H54 (cell line): Measurements from ENCODE around the gene BTBD2.

Experiments used
- DNase-seq: peaks from one replicate; pipeline ENCODE4 v3.0.0; 2011; ENCODE audit warnings: low spot score, mixed read lengths; ENCODE audit not compliant: insufficient read length
- FAIRE-seq: peaks from 3 replicates; lab custom pipeline; 2011; peaks lifted over from hg19 to GRCh38; lab: Jason Lieb, UNC
- POLR2A ChIP-seq: IDR thresholded peaks from 2 replicates; pipeline ENCODE4 v1.6.1; 2011; ENCODE audit warnings: low read depth, mild to moderate bottlenecking, low read length

The BTBD2 gene

DNA sequence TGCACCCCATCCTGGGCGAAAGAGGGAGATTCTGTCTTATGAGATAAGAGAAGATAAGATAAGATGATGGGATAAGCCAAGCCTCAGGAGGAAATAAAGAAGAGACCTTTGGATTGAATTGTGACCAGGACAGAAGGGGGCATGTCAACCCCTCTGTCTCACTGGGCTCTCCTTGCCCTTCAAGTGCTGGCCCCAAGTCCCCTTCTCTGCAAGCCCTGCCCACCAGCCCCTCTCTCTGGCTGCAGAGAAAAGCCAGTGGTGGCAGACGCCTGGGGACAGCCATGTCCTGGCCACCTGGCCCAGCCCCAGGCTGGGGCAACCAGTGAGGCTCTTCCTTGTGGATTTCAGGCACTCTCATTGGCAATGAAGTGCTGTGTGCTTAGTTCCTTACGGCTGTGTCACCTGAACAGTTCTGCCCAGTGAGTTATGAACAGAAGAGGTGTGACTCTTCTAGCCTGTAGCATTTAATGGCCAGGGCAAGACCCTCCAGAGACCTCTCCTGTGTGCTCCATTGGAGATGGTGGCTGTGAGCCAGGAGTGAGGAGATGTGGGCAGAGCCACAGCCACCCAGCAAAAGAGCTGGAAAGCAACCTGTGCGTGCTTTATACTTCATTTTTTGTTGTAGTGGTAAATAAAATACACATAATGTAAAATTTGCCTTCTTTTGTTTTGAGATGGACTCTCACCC, 6.1 kb upstream of the BTBD2 start:
- no peak for TF ChIP-seq POLR2A
- FAIRE-seq = no peak
- no peak for DNase-seq

DNA sequence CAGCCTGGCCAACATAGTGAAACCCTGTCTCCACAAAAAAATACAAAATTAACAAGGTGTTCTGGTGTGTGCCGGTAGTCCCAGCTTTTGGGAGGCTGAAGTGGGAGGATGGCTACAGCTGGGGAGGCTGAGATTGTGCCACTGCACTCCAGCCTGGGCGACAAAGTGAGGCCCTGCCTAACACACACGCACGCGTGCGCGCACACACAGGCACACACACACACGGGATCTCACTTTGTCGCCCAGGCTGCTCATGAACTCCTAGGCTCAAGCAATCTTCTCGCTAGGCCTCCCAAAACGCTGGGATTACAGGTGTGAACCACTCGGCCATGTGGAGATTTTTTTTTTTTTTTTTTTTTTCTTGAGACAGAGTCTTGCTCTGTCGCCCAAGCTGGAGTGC, 3.2 kb upstream of the BTBD2 start:
- no peak for DNase-seq
- FAIRE-seq = no peak
- TF ChIP-seq POLR2A = no peak

DNA sequence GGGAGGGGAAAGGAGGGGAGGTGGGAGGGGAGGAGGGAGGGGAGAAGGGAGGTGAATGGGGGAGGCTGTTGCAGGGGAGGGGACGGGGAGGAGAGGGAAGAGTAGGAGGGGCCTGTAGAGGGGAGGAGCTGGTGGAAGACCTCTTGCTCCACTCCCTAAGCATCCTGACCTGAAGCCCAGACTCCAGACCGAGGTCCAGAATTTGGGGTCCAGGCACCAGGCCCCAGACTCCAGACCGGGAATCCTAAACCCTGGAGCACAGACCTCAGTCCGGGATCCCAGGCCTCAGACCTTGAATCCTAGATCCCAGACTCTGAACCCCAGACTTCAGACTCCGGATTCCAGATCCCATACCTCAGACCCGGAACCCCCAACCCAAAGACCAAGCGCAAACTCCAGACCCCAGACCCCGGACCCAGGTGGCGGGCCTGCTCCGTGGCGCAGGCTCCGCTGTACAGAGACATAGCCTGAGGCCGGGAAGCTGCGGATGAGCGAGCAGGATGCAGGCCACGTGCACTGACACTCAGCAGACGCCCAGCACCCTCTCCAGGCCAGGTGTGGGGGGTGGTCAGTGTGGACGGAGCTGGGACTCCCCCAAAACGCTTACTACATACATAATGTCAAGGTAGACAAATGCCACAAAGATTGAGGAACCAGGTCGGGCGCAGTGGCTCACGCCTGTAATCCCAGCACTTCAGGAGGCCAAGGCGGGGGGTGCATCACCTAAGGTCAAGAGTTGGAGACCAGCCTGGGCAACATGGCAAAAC, 710 bp upstream of the BTBD2 start:
- no peak for TF ChIP-seq POLR2A
- FAIRE-seq (no peak), DNase-seq (peak; percentile 82)

DNA sequence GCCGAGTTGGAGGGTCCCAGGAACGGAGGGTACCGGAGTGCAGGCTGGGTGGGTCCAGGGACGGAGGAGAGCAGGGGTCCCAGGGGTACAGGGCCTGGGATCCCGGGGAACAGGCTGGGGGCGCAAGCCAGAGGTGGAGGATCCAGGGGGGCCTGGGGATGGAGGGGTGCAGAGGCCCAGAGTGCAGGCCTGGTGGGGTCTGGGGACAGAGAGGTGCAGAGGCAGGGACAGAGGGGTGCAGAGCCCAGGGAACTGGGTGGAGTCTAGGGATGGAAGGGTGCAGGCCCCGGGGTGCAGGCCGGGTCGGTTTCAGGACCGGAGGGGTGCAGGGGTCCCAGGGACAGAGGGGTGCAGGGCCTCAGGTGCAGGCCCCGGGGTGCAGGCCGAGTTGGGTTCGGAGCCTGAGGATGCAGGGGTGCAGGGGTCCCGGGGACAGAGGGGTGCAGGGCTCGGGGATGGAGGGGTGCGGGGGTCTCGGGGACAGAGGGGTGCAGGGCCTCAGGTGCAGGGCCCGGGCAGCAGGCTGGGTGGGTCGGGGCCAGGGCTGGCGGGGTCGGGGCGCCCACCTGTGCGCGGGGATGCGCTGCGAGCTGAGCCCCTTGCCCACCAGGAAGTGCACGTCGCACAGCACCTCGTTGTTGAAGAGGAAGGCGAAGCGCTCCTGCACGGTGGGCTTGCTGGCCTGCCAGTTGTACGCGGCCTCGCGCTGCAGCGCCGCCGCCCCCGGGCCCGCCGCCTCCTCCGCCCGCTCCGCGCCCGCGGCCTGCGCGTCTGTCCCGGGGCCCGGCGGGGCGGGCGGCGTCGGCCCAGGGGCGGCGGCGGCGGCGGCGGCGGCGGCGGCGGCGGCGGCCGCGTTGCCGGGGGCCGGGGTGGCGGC, 545 bp downstream of the BTBD2 start:
- DNase-seq = peak; percentile 56
- no peak for FAIRE-seq
- no peak for TF ChIP-seq POLR2A

DNA sequence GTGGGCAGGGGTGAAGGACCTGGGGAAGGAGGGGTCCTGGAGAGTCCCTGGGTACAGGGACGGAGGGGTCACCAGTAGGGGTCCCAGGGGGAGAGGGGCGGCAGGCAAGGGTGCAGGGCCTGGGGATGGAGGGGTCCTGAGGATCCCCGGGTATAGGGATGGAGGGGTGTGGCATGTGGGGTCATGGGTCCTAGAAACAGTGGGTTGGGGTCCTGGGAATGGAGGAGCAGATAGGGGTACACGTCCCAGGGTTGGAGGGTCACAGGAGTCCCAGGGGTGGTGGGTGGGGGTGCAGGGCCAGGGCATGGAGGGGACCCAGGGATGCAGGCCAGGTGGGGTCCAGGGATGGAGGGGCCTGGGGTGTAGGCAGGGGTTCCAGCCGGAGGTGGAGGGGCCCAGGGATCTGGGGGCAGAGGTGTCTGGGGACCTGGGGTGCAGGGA, 1.4 kb downstream of the BTBD2 start:
- no peak for TF ChIP-seq POLR2A
- FAIRE-seq = no peak
- DNase-seq = no peak

DNA sequence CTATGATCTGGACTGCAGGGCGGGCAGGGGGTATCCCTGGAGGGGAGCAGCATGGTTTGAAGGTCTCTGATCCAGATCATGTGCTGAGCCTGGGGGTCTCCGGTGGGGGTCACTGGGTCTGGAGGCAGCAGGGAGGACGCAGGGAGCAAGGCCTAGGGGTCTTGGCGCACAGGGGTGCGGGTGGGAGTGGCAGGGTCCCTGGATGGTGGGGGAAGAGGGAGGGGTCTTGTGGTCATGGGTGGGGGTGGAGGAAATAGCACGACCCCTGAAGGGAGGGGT, 1.9 kb downstream of the BTBD2 start:
- DNase-seq (no peak), FAIRE-seq (no peak)
- TF ChIP-seq POLR2A = no peak

DNA sequence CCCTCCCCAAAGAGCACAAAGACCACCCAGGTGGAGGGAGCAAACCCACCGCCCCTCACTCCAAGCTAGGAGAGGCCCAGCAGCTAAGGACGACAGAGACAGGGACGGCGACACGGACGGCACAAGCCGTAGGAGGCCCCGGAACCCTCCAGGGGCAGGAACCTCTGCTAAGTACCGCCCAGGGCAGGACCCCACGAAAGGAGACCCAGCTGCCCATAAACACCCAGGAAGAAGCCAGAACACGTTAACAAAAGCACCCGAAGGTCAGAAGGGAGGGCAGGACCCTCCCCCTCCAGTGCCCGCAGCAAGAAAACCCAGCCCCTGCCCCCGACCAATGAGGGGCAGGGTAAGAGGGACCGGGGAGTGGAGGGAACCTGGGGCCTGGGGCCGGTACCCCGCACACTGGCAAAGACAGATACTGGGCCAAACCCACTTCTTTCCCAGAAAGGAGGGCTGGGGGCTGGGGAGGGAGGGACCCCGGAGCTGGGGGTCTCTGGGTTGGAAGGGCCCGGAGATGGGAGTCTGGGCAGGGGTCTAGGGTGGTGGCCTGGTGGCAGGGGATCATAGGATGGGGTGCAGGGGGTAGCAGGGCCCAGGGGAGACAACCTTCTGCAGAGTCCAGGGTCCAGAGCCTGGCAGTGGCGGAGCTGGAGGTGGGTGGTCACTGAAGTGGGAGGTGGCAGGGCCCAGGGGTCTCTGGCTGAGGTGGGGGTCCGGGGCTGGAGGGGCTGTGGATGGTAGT, 2.4 kb downstream of the BTBD2 start:
- DNase-seq (no peak), FAIRE-seq (no peak)
- no peak for TF ChIP-seq POLR2A

DNA sequence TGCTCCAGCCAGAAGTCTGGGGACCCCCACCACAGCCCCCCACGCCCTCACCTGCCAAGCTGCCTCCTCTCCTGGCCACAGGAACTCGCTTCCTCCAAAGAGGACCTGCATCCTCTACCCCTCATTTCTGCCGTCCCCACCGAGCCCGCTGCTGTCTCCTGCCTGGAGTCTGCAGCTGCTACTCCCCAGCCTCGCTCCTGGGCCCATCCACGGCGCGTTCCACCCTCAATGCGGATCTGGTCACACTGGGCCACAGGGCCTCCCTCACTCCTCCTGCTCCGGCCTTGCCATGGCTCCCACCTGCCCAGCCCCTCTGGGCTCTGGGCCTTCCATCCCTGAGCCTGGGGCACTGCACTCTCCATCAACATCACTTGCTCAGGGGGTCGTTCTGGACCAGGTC, 4.3 kb downstream of the BTBD2 start:
- TF ChIP-seq POLR2A = no peak
- FAIRE-seq = no peak
- no peak for DNase-seq

DNA sequence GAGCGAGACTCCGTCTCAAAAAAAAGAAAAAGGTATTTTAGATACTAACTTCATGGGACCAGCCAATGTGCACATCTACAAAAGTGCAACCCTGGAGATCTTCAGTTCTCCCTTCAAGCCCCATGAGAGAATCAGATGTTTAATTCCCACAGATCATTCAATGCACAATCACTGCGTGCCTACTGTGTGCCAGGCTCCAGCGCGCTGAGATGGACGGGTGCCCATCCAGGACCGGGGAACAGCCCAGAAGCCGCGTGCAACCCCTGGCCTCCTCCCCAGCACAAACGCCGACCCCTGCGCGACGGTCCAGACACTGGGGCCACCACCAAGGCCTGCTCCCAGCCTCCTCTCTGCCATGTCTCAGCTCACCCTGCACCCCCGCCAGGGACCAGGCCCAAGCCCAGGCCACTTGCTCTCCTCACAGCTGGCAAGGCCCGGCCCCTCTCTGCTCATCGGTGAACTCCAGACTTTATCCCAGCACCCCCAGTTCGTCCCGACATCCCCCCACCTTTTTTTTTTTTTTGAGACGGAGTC, 5.3 kb downstream of the BTBD2 start:
- no peak for TF ChIP-seq POLR2A
- DNase-seq (no peak), FAIRE-seq (no peak)

DNA sequence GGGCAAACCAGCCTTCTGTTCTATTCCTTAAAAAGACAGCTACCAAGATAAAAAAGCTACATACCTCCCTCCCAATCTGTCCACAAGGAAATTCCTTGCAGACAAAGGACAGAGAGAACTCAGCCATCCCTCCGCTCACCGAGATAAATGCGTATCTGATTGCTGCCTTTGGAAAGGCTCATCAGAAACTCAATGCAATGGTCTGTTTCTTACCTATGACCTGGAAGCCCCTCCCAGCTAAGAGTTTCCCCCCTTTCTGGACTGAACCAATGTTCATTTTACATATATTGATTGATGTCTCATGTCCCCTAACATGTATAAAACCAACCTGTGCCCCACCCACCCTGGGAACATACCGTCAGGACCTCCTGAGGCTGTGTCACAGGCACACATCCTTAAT, 11.6 kb downstream of the BTBD2 start:
- no peak for FAIRE-seq
- no peak for DNase-seq
- TF ChIP-seq POLR2A = no peak

DNA sequence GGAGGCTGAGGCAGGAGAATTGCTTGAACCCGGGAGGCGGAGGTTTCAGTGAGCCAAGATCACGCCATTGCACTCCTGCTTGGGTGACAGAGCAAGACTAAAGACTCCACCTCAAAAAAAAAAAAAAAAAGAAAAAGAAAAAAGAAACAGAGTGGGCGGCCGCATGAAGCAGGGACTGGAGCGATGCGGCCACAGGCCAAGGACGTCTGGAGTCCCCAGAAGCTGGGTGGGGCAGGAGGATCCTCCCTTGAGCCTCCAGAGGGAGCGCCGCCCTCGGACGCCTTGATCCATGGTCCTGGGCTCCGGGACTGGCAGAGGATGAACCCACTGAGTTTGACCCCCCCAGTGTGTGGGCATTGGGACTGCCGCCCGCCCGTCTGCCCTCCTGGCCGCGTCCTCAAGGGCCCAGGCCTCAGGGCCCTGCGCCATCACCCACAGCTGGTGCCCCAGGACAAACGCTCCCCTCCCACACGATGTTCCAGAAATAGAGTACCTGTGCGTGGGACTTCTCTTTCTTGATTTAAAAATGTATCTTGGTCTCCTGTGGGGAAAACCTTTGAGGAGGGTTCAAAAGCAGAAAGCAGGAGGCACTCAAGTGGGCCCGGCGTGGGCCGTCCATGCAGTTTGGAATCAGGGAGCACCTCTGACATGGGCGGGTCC, 15.5 kb downstream of the BTBD2 start:
- FAIRE-seq = no peak
- no peak for TF ChIP-seq POLR2A
- DNase-seq = no peak

DNA sequence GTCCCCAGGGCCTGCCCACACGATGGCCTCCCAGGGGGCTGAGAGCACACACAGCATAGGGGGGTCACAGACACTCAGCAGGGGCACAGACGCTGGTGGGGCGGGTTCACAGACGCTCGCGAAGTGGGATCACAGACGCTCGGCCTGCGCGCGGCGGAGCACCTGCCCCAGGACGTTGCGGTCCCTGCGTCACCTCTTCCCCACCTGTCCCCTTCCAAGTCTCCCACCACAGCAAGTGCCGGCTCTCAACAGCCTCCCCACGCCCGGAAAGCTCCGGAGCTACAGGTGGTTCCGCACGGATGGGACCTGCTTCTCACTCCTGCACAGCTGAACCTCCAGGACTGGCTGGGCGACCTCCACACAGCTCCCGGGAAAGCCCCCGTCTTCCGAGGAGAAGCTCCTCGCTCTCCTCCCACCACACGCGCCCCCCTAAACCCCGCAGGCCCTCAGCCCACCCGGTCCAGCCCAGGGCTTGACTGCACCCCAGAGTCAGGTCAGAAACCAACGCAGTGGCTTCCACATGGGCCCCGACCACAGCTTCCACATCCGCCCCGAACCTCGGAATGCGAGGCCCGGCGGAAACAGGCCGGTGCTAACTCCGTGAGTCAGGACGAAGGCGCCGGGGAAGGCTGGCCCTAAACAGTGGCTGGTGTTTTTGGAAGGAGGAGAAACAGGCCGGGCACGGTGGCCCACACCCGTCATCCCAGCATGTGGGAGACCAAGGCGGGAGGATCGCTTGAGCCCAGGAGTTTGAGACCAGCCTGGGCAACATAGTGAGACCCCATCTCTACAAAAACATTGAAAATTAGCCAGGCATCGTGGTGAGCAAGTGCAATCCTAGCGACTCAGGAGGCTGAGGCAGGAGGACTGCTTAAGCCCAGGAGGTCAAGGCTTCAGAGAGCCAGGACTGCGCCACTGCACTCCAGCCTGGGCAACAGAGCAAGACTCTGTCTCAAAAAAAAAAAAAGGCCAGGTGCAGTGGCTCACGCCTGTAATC, 16.5 kb downstream of the BTBD2 start:
- DNase-seq (no peak), FAIRE-seq (no peak)
- TF ChIP-seq POLR2A = no peak
